Fibroblast of lung (primary cell): Measurements from ENCODE around the gene FIZ1. TPM values are rescaled to one million over a fixed set of nuclear protein-coding genes. Genes with fewer than 3 reads are reported as not detected.

Source experiments
- DNase-seq, 2 donors: peaks; one replicate each; pipeline versions ENCODE4 v3.0.0 to v3.0.0-alpha.2; 2010; ENCODE audit warnings: low read depth in 2 of 2
- H2AFZ ChIP-seq: 2 replicates; pipeline ENCODE4 v1.5.1; 2012; ENCODE audit warnings: low read length, control low read depth, inconsistent platforms
- H3K27ac ChIP-seq: 2 replicates; pipeline ENCODE4 v1.5.1; 2011; ENCODE audit warnings: low read length, control low read depth; ENCODE audit not compliant: insufficient read depth
- H3K27me3 ChIP-seq: 2 replicates; pipeline ENCODE4 v1.5.1; 2011; ENCODE audit warnings: mild to moderate bottlenecking, low read length; ENCODE audit not compliant: control insufficient read depth, insufficient read depth
- H3K36me3 ChIP-seq: 2 replicates; pipeline ENCODE4 v1.5.1; 2011; ENCODE audit warnings: low read length; ENCODE audit not compliant: control insufficient read depth, insufficient read depth
- H3K4me1 ChIP-seq: 2 replicates; pipeline ENCODE4 v1.5.1; 2011; ENCODE audit warnings: low read length; ENCODE audit not compliant: control insufficient read depth, insufficient read depth; ENCODE audit errors: extremely low read depth
- H3K4me2 ChIP-seq: 2 replicates; pipeline ENCODE4 v1.5.1; 2011; ENCODE audit warnings: low read length, control low read depth; ENCODE audit not compliant: insufficient read depth; ENCODE audit errors: extremely low read depth
- H3K4me3 ChIP-seq, 4 experiments: fragments of 200-600 bp in 1 of 4; sonication (generic) in 1 of 4; replicated peaks in 1 of 4; 2 replicates each; pipeline ENCODE4 v1.5.1; 2011 to 2016; ENCODE audit warnings: low read length in 4 of 4, low read depth in 3 of 4, mild to moderate bottlenecking in 3 of 4, control low read depth in 2 of 4, inconsistent platforms in 1 of 4, mixed read lengths in 1 of 4; ENCODE audit not compliant: insufficient read depth in 1 of 4; ENCODE audit errors: control extremely low read depth in 1 of 4
- H3K79me2 ChIP-seq: 2 replicates; pipeline ENCODE4 v1.5.1; 2012; ENCODE audit warnings: mild to moderate bottlenecking, low read length, inconsistent platforms; ENCODE audit not compliant: control insufficient read depth, insufficient read depth
- H3K9ac ChIP-seq: 2 replicates; pipeline ENCODE4 v1.5.1; 2011; ENCODE audit warnings: mild to moderate bottlenecking, low read length, control low read depth; ENCODE audit not compliant: insufficient read depth
- H3K9me3 ChIP-seq: 2 replicates; pipeline ENCODE4 v1.5.1; 2012; ENCODE audit warnings: low read depth, low read length; ENCODE audit not compliant: control insufficient read depth, insufficient read depth
- H4K20me1 ChIP-seq: 2 replicates; pipeline ENCODE4 v1.5.1; 2011; ENCODE audit warnings: low read length; ENCODE audit not compliant: control insufficient read depth, insufficient read depth; ENCODE audit errors: extremely low read depth
- EZH2 ChIP-seq: IDR thresholded peaks from 2 replicates; pipeline ENCODE4 v1.5.1; 2012; ENCODE audit warnings: low read length, control low read depth, mild to moderate bottlenecking; ENCODE audit errors: missing control alignments
- polyA plus RNA-seq, 2 donors: library from polyadenylated mRNA; depleted of rRNA in 1 of 2; stranded (reverse) in 1 of 2; unstranded in 1 of 2; fragments of >200 nt; gene quantifications; 2 replicates each; pipeline ENCODE4 v1.2.1, GENCODE V29; 2011 to 2012; ENCODE audit warnings: missing spikeins in 1 of 2
- total RNA-seq: library from RNA; depleted of rRNA; stranded (reverse); fragments of >200 nt; gene quantifications from 2 replicates; pipeline ENCODE4 v1.2.1, GENCODE V29; 2014
- TF ChIP-seq, protein P1 (sequence below), 2 donors: IDR thresholded peaks in 1 of 2; conservative IDR thresholded peaks in 1 of 2; 1 replicate in 1 of 2; 2 replicates in 1 of 2; pipeline ENCODE4 v1.5.1; 2011 to 2012; ENCODE audit warnings: low read length in 2 of 2, control low read depth in 1 of 2, inconsistent platforms in 1 of 2, low read depth in 1 of 2, mild to moderate bottlenecking in 1 of 2

Gene FIZ1
- total and polyA plus RNA-seq, 2 donors (not counting 1 experiment from before 2014, with no cell fraction given): 1.8 to 2.3 TPM

DNA sequence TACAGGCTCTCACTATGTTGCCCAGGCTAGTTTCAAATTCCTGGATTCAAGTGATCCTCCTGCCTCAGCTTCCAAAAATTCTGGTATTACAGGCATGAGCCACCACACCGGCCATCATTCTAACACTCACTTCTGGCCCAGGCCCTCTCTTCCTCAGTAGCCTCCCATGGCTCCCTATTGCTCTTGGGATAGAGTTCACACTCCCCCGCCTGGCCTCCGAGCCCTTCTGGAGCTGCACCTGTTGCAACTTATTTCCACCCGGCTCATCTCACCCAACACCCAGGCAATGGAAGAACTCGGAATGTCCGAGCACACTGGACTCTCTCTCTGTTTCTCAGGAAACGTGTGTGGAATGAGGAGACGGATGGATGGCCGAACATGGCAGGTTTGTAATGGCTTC is 45.0 kb downstream of the FIZ1 start:
- Histone ChIP-seq H3K4me1 (peaks cover 15% of the 10 kb centered on the region), H3K79me2 (no peaks in the 10 kb centered on the region), H4K20me1 (no peaks in the 10 kb centered on the region), H3K4me3 (no peak overlapping the region), H3K36me3 (no peaks in the 10 kb centered on the region), H3K27ac (no peak overlapping the region), H3K27me3 (no peaks in the 10 kb centered on the region), H3K9me3 (no peaks in the 10 kb centered on the region), H2AFZ (no peak overlapping the region), H3K9ac (no peak overlapping the region), H3K4me2 (no peak overlapping the region)
- TF ChIP-seq, protein P1, sequence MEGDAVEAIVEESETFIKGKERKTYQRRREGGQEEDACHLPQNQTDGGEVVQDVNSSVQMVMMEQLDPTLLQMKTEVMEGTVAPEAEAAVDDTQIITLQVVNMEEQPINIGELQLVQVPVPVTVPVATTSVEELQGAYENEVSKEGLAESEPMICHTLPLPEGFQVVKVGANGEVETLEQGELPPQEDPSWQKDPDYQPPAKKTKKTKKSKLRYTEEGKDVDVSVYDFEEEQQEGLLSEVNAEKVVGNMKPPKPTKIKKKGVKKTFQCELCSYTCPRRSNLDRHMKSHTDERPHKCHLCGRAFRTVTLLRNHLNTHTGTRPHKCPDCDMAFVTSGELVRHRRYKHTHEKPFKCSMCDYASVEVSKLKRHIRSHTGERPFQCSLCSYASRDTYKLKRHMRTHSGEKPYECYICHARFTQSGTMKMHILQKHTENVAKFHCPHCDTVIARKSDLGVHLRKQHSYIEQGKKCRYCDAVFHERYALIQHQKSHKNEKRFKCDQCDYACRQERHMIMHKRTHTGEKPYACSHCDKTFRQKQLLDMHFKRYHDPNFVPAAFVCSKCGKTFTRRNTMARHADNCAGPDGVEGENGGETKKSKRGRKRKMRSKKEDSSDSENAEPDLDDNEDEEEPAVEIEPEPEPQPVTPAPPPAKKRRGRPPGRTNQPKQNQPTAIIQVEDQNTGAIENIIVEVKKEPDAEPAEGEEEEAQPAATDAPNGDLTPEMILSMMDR (conservative IDR thresholded peaks at IDR 0.05 in 1 of 2, IDR thresholded peaks at IDR 0.05 in 1 of 2; ENCODE audit: low read depth in 1 of 2, low read length in 2 of 2): no peak
- no peak for TF ChIP-seq EZH2
- no peak for DNase-seq

DNA sequence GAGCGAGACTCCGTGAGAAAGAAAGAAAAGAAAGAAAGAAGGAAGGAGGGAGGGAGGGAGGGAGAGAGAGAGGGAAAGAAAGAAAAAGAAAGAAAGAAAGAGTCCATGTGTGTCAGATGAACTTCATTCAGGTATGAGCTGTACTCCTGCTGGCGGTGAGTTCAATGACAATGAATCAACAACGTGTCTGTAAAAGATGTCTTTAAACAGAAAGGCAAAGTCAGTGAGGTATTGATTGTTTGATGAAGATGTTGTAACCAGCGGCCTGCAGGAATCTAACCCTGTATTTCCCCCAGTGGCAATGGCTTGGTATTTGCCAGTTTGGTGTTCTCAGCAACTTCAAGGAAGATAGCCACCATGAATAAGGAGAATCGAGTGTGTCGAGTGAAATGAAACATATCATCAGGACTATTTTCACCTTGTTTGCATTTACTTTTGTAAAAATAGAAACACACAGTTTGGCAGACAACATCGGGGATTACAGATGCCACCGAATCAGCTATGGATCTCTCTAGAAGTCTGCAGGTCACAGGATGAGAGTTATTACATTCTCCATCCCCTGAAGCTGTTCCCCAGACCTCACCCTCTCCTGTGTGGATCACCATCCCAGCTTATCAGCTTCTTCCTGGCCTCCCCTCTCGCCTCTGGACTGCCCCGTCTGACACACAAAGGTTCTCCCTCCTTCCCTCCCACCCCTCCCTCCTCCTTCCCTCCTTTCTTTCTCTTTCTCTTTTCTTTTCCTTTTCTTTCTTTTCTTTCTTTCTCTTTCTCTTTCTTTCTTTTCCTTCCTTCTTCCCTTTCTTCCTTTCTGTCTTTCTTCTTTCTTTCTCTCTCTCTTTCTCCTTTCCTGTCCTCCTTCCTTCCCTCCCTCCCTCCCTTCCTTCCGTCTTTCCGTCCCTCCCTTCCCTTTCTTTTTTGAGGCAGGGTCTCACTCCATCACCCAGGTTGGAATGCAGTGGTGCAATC is 45.8 kb downstream of the FIZ1 start:
- Histone ChIP-seq H3K36me3 (no peaks in the 10 kb centered on the region), H3K9ac (no peak overlapping the region), H2AFZ (peak overlapping the region; percentile 39), H3K79me2 (no peaks in the 10 kb centered on the region), H3K27me3 (no peaks in the 10 kb centered on the region), H3K4me3 (no peak overlapping the region), H3K27ac (no peak overlapping the region), H3K9me3 (no peaks in the 10 kb centered on the region), H3K4me1 (peaks cover 18% of the 10 kb centered on the region), H4K20me1 (no peaks in the 10 kb centered on the region), H3K4me2 (no peak overlapping the region)
- peak in 1 of 2 donors; percentile 23 for DNase-seq
- TF ChIP-seq, protein P1 (conservative IDR thresholded peaks at IDR 0.05 in 1 of 2, IDR thresholded peaks at IDR 0.05 in 1 of 2; ENCODE audit: low read depth in 1 of 2, low read length in 2 of 2): no peak
- TF ChIP-seq EZH2: no peak

GRCh38 chr19:55552620-55553019 is 46.7 kb downstream of the FIZ1 start:
- H3K4me3 ChIP-seq: no peak overlapping the region
- no peak overlapping the region for H3K9ac ChIP-seq
- no peaks in the 10 kb centered on the region for H3K27me3 ChIP-seq
- H3K4me1 ChIP-seq: peaks cover 20% of the 10 kb centered on the region
- no peaks in the 10 kb centered on the region for H3K36me3 ChIP-seq
- H4K20me1 ChIP-seq: no peaks in the 10 kb centered on the region
- no peaks in the 10 kb centered on the region for H3K79me2 ChIP-seq
- no peak overlapping the region for H2AFZ ChIP-seq
- H3K9me3 ChIP-seq: no peaks in the 10 kb centered on the region
- no peak overlapping the region for H3K27ac ChIP-seq
- TF ChIP-seq, protein P1 (conservative IDR thresholded peaks at IDR 0.05 in 1 of 2, IDR thresholded peaks at IDR 0.05 in 1 of 2; ENCODE audit: low read depth in 1 of 2, low read length in 2 of 2): no peak
- TF ChIP-seq EZH2: no peak
- DNase-seq: peak; percentile 49 to 96
- peak overlapping the region; percentile 51 for H3K4me2 ChIP-seq
